Endometrial microvascular endothelial cells (primary cell): ENCODE data around the gene DMXL2. TPM values are rescaled to one million over a fixed set of nuclear protein-coding genes. Genes with fewer than 3 reads are reported as not detected.

Source experiments
- total RNA-seq: library from RNA; depleted of rRNA; stranded (reverse); fragments of >200 nt; gene quantifications from one replicate; pipeline ENCODE4 v1.2.3, GENCODE V29; 2015; ENCODE audit errors: inconsistent ontology term

DMXL2 gene
- total RNA-seq, 1 donor from 2014 or later, result 20.2 TPM

Other genes starting within 250 kb of the DMXL2 start
- not detected for gene SCG3, start 58.7 kb upstream of the DMXL2 start, total RNA-seq
- 13.6 TPM for gene LYSMD2, start 114.9 kb upstream of the DMXL2 start, total RNA-seq
- gene TMOD2, start 128.8 kb upstream of the DMXL2 start, total RNA-seq, result 5.8 TPM
- 46.7 TPM for gene TMOD3, start 206.9 kb upstream of the DMXL2 start, total RNA-seq